GM11168 (cell line): ENCODE data around the gene CXorf38.
"Not testable (repeated sequence)": the region's sequence is repeated elsewhere in the genome, so short reads cannot be mapped to it uniquely, and the experiment has no call there.

Experiments
- in situ Hi-C: fragments of 300-500 bp; cut with MboI; formaldehyde crosslinking; loops from one replicate; pipeline ENCODE4 v1.12.0; 2022; ENCODE audit warnings: low sequenced_read_pairs; ENCODE audit not compliant: unreplicated experiment

Gene CXorf38

DNA sequence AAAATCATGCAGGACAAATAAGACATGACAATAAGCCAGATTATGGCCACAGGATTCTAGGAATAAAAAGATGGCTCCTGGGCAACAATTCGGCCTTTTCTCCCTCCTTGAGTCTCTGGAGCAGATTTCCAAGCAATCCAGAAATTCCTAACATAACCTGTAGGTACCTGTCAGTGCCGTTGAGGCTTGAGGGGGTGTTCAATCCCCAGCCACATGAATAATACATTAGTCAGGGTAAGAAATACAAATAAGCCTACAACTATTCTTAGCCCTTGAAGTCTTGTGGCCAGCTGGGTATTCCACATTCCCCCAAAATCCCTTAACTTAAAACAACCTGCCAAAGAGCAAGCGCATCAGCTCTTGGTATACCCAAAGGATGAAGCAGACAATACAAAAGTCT, 9.7 kb downstream of the CXorf38 start:
- in situ Hi-C loops = no loop called here

DNA sequence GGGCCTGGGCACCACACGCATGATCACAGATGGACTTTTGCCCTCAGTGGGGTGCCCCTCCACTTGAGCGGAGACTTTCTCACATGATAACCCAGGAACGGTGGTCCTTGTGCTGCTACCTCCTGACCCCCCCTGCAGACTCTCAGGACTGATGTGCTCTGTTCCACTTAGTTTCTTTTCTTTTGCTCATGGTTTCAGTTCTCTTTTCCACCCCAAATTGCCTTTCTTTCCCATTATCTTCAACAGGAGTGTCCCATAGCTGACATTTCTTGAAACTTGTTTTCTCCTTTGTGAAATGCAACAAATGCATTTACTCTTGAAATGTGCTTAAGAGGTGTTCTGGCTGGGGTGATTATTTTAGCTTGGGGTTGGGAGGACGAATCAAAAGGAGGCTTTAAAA, 15.2 kb downstream of the CXorf38 start:
- in situ Hi-C loops = no loop called here

- in situ Hi-C loops = no loop called here
Measured at GRCh38 chrX:40628506-40628905, 18.9 kb downstream of the CXorf38 start.

DNA sequence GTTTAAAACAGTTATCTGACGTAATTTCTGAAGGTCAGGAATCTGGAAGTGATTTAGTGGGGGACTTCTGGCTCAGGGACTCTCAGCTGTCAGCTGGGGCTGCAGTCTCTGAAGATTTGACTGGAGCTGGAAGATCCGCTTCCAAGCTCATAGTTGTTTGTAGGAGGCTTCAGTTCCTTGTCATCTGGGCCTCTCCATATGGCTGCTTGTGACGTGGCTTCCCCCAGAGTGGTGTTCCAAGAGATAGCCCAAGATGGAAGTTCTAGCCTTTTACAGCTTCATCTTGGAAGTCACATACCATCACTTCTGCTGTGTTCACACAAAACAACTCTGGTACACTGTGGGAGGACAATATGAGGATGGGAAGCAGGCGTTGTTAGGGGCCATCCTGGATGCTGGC, 22.1 kb downstream of the CXorf38 start:
- in situ Hi-C loops = no loop called here

DNA sequence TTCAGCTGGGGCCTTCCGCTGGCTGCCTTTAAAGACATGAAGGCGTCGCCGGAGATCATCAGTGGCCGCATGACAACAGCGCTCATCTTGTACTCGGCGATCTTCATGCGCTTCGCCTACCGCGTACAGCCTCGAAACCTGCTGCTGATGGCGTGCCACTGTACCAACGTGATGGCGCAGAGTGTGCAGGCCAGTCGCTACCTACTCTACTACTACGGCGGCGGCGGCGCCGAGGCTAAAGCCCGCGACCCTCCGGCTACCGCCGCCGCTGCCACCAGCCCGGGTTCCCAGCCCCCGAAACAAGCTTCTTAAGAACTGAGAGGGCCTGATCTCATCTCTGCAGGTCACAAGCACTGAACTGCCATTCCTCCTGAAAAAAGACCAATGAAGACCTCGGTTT, 23.7 kb downstream of the CXorf38 start:
- in situ Hi-C loops = no loop called here

DNA sequence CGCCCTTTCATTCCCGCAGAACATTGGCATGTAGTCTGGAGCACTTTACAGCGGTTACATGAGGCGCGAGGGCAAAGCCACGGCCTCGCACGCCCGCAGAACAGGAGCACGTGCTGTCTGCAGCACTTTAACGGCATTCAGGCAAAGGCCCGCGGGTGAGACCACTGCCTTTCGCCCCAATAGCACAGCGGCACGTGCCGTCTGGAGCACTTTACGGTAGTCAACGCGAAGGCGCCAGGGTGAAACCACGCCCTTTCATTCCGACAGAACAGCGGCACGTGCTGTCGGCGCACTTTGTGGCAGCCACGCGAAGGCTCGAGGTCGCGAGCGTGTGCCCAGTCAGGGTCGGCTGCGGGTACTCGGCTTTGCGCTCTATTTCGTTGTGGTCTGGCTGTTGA, 24.2 kb downstream of the CXorf38 start, which contains the start of gene MPC1L:
TSS of gene MPC1L (plus strand) at position 290 of the 398 bp plus-strand sequence. CDS start 138 bp downstream, outside the sequence.
- in situ Hi-C loops = no loop called here

DNA sequence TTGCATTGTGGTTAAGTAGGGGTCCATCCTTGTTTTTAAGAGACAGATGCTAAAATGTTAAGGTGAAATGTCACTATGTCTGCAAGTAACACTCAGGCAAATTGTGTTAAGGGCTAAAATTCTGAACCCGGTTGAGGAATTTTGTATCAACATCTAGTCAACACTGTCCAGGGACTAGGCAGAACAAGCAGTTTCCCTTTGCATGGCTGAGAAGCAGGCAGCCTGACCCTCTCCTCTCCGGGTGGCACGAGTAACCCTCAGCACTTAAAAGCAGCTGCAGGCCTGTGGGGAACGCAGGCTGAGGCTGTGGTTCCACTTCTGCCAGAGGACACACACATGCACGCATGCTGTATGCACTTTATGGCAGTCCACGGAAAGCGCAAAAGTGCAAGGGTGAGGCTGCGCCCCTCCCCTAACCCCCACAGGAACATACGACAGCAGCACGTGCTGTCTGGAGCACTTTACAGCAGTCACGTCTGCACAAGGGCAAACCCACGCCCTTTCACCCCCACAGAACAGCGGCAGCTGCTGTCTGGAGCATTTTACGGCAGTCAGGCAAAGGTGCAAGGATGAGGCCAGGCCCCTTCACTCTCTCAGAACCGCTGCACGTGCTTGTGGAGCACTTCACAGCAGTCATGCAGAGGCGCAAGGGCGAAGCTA, 24.8 kb downstream of the CXorf38 start:
- in situ Hi-C loops = no loop called here

- in situ Hi-C loops = no loop called here
Measured at GRCh38 chrX:40617566-40617965, 29.8 kb downstream of the CXorf38 start.

DNA sequence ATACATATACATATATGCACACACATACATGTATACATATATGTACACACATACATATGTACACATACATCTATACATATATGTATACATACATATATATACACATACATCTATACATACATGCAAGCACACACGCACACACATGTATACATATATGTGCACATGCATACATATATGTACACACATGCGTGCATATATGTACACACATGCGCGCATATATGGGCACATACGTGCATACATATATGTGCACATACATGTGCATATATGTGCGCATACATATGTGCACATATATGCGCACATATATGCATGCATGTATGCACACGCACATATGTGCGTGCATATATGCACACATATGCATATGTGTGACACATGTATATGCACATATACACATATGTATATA, 31.4 kb downstream of the CXorf38 start:
- in situ Hi-C loops = no loop called here

DNA sequence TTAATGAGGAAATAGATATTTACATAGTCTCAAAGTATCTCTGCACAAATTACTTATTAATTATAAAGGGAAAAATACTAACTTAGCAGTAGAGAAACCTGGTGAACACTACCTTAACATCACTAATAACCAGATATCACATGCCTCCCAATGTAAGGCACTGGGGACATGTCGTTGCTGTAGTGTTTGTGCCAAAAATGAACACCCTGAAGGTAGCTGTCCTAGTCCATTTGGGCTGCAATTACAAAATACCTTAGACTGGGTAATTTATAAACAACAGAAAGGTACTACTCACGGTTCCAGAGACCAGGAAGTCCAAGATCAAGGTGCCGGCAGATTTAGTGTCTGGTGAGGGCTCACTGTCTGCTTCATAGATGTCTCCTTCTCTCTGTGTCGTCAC, 34.9 kb downstream of the CXorf38 start:
- in situ Hi-C loops = no loop called here

DNA sequence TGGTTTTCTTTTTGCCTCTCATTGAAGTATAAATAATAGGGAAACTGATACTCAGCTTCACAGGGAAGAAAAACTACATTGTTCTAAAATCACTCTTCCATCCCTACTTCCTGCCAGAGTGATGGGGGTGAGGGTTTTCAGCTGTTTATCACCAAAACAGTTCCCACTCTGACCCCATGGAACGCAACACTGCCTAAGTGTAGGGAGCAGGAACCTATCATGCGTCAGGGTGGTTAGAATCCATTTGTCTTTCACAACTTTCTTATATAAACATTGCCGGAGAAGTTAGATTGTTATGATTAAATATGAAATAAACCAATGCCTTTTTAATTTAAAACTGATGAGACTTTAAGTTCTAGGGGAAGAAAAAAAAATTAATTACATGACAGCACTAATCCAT, 40.0 kb downstream of the CXorf38 start:
- in situ Hi-C loops = no loop called here

- in situ Hi-C loops = no loop called here
Measured at GRCh38 chrX:40603446-40603845, 43.9 kb downstream of the CXorf38 start.

- in situ Hi-C loops = not testable (repeated sequence)
Measured at GRCh38 chrX:40589616-40590321, 57.6 kb downstream of the CXorf38 start.

GRCh38 chrX:40587623-40588022, 59.7 kb downstream of the CXorf38 start:
- in situ Hi-C loops = not testable (repeated sequence)

- in situ Hi-C loops = no loop called here
Measured at GRCh38 chrX:40582811-40583210, 64.5 kb downstream of the CXorf38 start.

GRCh38 chrX:40582178-40582577, 65.2 kb downstream of the CXorf38 start:
- in situ Hi-C loops = not testable (repeated sequence)

- in situ Hi-C loops = no loop called here
Measured at GRCh38 chrX:40581336-40581920, 65.9 kb downstream of the CXorf38 start.

GRCh38 chrX:40580537-40581335, 66.6 kb downstream of the CXorf38 start, which contains the start of gene ATP6AP2:
ATP6AP2 (plus strand) TSS chrX:40580970; CDS start chrX:40581066, 96 bp downstream.
- in situ Hi-C loops = no loop called here

DNA sequence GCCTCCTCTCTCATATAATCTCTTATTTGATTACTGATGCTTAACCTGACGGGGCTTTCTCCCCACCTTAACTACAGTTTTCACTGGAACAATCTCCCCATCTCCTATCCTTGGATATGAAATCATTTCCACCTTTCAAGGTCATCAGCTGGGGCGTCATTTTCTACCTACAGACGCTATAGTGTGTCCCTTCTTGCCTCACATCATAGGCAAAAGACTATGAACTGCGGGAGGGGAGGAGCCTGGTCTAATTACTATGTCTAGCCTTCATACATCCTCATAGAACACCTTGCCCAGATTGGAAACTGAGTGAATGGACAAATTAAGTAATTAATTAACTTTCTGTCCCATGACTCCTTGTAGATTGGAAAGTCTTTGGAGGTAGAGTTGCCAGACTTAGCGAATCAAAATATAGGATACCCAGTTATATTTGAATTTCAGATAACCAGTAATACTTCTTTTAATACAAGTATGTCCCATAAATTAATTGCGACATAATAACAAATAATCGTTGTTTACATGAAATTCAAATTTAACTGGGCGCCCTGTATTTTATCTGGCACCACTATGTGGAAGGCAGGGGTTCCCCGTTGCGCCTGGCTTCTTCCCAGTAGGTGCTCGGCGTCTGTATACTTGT, 67.3 kb downstream of the CXorf38 start:
- in situ Hi-C loops = no loop called here

- in situ Hi-C loops = no loop called here
Measured at GRCh38 chrX:40579141-40579540, 68.2 kb downstream of the CXorf38 start.
